Astrocyte (in vitro differentiated cells and primary cell): ENCODE measurements around the gene DLL3.

Experiments used
- CTCF ChIP-seq: IDR thresholded peaks from 2 replicates; pipeline ENCODE4 v1.5.1; 2011; ENCODE audit warnings: low read depth, mild to moderate bottlenecking, inconsistent platforms, low read length, moderate library complexity; ENCODE audit not compliant: insufficient read depth
- EZH2 ChIP-seq: IDR thresholded peaks from 2 replicates; pipeline ENCODE4 v1.6.1; 2012; ENCODE audit warnings: mild to moderate bottlenecking, low read length, inconsistent platforms; ENCODE audit not compliant: insufficient read depth

DNA sequence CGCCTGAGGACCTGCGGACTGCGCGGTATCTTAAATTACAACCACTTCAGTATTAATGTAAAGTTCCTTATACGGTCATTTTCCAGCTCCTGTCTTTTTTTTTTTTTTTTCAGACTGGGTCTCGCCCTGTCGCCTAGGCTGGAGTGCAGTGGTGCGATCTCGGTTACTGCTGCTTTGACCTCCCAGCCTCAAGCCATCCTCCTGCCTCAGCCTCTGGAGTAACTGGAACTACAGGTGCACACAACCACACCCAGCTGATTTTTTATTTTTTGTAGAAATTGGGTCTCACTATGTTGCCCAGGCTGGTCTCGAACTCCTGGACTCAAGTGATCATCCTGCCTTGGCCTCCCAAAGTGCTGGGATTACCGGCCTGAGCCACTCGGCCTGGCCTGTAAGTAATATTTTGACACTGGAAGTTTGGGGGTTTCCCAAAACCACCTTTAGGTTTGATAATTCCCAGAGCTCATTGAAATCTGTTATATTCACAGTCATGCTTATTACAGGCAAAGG lies 34.3 kb downstream of the DLL3 start:
- no peak for TF ChIP-seq CTCF
- no peak for TF ChIP-seq EZH2
